Measurements from ENCODE around the gene TFF3.
"Not testable (repeated sequence)": the region's sequence is repeated elsewhere in the genome, so short reads cannot be mapped to it uniquely, and the experiment has no call there.

Gene TFF3

DNA sequence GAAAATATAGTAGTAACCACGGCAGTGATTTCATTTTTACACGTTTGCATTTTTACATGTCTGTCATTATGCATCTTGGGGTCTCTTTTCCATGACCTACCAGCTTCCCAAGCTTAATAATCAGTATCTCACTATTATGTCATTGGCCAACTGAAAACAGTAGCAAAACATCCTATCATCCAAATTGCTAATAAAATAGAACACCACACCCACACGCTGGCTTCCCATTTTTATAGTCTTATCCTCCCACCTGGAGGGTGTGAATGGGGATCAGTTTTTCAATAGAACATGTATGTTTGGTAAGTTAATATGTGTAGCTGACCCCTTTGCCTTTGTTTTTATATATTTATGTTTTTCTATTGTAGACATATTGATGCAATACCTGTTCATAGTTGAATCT is 11.8 kb downstream of the TFF3 start:
- DNase-seq = no peak

DNA sequence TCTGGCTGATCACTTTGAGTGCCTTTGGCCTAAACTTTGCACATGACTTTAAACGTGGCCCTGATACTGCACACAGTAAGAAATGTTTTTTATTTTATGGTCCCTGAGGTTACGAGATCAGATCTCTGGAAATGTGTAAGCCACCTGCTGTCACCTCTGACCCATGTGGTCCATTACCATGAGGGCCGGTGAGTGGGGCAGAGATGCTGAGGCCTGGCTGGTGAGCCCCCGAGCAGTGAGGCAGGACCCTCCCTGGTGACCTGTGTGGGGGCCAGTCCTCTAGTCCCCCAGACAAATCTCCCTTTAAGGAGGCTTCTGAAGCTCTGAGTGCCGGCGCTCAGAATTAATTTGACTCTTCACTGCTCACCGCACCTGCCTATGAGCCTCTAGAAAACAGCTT is 12.4 kb downstream of the TFF3 start:
- no peak for DNase-seq

DNA sequence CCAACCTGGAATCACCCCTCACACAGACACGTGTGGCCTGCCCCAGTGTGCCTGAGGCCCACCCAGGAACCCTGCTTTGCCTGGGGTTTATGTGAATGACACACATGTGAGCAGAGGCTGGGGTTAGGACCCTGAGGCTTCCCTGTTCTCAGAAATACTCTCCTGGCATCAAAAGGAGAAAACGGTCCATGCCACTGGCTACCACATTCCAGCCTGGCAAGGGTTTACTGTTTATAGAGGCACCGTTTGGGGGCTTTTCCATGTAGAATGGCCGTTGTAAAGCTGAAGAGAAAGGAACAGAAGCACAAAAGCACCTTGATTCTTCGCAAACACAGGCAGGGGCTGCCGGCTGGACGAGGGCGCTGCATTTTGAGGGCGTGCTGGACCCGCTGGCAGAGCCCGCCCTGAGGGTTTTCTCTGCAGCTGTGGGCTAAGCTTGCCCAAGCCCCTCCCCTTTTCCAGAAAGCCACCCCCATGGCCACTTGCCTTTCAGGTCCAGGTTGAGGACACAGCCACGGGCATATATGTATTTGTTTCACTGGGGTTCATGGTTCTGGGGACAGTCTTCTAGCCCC is 13.0 kb downstream of the TFF3 start:
- DNase-seq = no peak

DNA sequence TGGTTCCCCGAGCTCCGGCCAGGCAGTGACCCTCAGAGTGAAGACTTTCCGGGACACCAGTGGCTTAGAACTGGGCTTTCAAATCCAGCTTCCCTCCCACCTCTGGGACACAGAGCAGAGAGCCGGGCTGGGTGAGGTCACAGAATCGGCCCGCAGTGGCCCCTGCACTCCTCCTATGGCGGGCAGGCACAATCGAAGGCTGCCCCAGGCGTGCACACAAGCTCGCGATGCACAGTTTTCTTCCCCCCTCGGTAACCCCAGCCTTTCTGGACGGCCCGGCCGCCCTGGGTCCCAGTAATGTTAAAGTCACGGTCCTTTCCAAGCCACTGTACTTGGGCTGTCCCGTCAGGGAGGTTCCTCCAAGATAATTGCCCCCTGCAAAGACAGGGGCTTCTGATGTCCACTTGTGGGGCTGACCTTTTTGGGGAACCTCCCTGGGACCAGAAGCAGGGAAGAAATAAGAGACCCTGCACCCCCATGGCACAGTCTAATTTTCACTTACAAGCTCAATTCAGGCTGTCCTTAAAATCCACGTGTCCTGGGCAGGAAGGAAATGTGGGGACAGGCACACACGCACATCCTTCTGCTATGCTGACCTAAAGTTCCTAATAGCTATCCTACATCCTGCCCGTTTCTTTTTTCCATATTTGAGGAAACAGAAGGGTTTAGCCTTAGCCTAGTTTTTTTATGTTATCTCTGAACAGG is 13.7 kb downstream of the TFF3 start:
- DNase-seq = no peak

DNA sequence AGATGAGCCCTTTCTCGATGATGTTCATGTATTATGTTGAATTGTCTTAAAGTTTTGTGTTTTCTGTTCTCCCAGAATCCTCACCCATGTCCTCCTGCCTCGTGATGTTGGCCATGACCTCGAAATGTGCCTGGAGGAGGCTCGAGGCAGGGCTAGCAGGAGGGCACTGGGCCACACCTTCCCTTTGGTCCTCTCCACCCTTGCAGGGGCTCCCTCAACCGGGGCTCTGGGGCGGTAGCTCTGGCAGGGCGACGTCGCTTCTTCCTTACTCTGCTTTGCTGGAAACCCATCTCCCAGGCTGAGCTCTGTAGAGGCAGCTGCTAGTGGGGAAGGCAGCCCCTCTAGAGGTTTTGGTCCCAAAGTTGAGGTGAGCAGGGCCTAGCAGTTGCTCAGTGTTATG is 14.3 kb downstream of the TFF3 start:
- no peak for DNase-seq

DNA sequence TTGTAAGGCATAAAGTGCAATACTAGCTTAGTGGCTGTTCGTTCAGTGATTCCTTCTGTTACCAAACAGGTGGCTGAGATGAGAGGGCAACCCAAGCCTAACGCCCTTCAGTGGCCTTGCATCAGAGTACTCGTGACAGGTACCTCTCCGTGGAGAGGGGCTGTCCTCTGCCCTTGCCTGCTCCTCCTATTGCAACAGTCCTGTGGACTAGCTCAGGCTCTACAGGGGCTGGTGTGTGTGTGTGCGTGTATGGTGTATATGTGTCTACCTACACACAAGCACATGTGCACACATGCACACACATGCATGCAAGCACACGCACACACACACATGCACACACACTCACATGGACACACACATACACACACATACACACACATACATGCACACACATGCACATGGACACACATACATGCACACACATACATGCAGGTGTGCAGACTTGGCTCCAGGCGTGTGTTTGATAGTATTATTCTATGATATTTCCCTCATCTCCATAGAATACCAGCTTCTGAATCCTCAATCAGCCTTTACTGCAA is 15.1 kb downstream of the TFF3 start:
- no peak for DNase-seq

DNA sequence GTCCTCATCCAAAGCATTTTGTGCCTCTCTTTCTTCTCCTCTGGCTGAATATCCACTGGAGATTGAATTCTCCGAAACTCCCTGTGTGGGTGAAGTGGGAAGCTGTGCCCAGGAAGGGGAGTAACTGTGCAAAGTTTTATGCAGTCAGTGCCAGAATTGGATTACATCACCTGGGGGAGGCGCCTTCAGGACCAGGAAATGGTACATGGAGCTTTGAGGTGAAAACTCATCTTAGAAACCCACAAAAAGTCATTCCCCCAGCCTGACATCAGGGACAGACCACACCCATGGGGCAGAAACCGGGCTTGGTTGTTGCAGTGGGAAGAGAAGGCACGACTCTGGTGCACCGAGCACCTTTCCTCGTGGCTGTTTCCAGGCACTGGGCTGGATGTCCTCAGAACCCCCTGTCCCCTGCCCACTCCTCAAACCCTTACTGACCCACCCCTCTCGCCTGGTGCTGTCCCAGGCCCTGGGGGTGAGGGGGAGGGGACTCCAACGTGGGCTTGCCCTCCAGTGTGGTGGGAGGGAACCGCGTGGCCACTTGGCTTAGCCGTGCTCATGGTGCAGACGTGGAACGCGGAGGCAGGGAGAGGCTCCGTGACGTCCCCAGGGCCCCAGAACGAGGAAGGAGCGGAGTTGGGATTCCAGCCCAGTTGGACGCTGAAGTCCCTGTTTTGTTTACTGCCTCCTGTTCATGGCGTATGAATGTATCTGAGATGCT is 15.7 kb downstream of the TFF3 start:
- no peak for DNase-seq

DNA sequence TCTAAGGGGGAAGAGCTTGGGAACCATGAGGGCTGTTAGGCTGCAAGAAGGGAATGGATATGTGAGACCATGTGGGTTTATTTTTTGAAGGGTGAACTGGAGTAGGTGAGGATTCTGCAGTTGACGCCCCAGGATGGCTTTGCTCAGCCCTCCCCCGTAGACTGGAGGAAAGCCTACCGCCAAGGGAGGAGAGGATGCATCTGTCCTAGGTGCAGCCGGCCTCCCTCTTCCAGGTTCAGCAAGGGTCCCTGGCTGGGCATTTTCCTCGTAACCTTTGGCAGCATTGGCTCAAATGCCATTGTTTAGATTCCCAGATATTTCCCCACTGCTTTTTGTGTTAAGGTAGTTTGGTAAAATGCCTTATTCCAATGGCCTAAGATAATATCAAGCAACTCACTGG is 16.6 kb downstream of the TFF3 start:
- DNase-seq = no peak

DNA sequence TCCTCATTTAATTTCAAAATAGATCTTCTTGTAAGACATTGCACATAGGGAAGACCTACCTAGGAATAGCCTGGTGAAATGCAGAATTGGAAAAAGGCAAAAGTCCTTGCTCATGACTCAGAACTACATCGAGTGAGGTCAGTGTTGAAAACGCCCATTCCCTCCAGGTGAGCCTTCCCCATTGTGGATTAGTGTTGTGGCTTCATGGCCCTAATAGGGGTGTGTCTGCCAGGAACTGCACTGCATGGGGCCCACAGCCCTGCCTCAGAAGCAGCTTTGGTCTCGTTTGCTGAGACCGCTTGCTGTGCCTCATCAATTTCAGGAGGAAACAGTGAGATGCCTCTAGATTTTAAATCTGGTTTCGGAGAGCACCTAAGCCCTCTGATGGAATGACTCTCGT is 17.0 kb downstream of the TFF3 start:
- no peak for DNase-seq

DNA sequence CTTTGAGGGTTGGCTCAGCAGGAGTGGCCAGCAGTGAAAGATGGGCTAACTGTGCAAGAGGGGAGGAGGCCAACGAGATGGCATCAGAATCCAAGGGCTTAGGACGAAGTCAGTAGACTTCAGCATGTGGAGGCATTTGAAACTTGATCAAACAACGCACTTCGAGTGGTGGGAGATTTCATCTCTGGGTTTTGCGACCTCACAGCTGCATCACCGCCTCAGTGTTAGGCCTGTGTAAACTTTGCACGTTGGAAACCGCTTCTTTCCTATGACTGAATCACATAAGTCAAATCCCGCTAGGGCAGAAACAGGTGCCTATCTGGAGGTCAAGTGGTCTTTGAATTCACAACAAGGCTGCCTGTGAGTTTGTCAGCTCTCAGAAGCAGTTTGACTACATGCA is 17.8 kb downstream of the TFF3 start:
- no peak for DNase-seq

DNA sequence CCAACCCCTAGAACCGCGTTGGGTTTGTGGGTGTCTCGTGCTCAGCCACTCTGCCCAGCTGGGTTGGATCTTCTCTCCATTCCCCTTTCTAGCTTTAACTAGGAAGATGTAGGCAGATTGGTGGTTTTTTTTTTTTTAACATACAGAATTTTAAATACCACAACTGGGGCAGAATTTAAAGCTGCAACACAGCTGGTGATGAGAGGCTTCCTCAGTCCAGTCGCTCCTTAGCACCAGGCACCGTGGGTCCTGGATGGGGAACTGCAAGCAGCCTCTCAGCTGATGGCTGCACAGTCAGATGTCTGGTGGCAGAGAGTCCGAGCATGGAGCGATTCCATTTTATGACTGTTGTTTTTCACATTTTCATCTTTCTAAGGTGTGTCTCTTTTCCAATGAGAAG is 18.7 kb downstream of the TFF3 start:
- no peak for DNase-seq

DNA sequence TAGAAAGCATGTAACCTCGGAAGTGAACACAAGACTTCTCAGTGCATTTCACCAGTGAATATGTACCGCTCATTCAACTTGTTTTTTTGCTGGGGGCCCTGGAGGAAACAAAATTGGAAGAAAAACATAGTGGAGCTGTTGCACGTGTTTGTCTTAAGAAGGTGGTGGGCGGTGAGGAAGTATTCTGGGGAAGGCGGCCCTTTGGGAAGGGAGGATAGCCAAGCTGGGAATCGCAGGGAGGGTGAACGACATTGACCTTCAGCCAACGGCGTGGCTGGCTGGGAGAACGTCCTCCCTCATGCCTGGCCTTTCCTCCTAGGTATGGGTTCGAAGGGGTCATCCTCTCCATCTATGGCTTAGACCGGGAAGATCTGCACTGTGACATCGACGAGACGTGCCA is 19.4 kb downstream of the TFF3 start:
- no peak for DNase-seq

DNA sequence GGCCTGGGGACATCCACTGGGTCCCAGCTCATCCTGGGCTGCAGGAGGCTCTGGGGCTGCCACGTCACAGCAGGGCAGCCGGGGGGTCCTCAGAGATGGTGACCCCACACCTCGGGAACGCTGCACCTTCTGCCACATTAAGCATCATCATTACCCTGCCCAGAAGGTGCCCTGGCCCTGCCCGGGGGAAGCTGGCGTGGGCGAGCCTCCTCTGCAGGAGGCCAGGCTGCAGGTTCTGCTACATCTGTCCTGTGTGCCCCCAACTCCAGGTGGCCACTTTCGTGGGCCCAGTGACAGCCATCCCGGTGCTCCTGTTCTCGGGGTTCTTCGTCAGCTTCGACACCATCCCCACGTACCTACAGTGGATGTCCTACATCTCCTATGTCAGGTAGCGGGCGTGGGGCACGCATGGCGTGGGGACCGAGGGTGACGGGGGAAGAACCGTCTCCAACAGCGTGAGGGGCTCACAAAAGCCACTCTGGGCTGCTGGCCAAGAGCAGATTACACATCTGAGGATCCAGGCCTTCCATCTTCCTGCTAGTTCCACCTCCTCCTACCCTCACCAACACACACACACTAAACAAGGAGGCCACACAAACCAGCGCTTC is 20.8 kb downstream of the TFF3 start:
- DNase-seq = no peak

DNA sequence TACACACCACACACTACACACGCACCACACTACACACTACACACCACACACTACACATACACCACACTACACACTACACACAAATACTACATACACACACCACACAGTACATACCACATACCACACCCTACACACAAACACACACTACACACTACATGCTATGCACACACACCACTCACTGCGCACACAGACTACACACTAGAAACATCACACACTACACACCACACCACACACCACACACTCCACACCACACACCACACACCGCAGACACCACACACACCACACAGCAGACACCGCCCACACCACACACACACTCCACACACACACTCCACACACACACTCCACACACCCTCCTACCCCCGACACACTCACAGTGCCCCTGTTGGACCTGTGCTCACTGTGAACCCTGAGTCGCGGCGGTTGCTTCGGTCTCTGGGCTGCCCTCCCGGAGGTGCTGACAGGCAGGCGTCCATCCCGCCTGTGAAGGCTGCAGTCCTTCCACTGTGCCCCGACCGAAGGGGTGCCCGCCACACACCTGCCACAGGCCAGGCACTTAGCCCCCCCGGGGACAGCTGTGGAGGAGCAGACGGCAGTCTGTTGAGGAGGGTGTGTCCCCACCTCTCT is 21.4 kb downstream of the TFF3 start:
- no peak for DNase-seq

DNA sequence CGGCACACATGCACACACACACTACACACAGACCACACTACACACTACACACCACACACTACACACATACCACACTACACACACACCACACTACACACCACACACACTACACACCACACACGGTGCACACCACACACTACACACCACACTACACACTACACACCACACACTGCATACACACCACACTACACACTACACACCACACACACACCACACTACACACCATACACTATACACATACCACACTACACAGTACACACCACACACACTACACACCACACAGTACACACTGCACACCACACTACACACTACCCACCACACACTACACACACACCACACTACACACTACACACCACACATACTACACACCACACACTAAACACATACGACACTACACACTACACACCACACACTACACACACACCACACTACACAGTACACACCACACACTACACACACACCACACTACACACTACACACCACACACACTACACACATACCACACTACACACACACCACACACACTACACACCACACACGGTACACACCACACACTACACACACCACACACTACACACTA is 22.6 kb downstream of the TFF3 start:
- not testable (repeated sequence) for DNase-seq

DNA sequence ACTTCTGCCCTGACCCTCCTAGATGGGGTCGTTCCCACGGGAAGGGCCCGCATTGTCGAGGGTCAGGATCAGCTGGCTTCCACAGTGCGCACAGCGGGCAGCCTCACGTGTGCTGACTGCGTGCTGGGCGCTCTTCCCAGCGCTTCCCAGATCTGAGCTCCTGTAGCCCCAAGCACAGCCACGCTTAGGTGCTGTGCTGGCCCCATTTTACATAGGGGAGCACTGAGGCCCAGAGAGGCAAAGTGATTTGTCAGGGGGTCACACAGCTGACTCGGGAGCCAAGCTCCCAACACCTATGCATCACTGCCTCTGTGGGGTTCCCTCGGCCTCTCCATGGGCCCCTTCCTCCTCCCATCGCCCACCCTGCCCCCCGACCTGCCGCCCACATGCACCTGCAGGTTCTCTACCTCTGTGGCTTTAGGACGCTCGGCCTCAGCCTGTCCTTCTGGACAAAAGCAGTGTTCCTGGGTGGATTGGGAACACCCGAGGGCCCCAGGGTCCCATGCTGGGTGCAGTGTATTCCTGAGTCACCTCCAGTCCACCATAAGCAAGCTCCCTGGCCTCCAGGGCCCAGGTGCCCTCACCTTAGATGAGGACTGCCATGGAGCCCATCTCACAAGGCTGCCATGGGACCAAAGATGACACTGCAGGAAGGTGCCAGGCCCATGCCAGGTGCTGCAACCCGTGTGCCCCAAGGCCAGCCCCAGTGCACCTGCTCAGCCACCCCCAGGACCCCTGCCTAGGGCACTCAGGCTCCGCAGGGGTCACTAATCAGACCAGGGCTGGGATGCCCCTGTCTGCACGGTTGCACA is 23.3 kb downstream of the TFF3 start:
- DNase-seq = no peak

DNA sequence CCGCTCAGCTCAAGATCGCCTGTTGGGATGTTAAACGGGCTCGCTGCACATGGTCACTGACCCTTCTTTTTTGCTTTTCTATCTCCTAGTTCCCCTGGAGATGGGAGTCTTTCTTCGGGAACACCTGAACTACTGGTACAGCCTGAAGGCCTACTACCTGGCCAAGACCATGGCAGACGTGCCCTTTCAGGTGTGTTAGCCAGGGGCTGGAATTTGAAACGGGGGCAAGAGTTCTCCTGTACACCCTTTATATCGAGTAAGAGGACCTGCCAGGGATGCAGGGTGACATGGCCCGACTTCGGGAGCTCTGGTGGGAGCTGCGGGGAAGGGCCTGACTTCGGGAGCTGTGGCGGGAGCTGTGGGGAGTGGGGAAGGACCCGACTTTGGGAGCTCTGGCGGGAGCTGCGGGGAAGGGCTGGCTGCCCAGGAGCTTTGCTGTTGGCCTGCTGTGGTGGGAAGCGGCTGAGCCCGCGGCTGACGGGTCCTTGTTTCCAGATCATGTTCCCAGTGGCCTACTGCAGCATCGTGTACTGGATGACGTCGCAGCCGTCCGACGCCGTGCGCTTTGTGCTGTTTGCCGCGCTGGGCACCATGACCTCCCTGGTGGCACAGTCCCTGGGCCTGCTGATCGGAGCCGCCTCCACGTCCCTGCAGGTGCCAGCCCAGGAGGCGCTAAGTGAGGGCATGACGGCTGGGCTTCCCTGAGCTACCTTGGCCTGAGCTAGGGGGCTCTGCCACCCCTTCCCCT is 24.0 kb downstream of the TFF3 start:
- no peak for DNase-seq

DNA sequence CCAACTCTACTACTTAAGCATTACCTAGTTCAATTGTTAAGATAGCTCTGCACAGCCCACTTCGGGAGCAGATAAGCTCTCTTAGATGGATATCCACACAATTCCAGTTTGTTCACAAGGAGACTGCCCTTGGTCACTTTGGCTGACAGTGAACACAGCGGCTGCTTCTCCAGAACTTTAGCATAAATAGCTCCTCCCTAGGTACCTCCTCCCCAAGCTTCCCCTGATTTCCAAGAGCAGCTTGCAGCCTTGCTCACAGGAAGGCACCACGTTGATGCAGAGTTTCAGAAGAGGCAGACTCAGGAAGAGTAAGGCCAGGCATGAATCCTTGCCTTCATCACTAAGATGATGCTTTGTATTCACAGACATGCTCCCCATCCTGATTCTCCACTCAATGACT is 24.7 kb downstream of the TFF3 start:
- DNase-seq = no peak

DNA sequence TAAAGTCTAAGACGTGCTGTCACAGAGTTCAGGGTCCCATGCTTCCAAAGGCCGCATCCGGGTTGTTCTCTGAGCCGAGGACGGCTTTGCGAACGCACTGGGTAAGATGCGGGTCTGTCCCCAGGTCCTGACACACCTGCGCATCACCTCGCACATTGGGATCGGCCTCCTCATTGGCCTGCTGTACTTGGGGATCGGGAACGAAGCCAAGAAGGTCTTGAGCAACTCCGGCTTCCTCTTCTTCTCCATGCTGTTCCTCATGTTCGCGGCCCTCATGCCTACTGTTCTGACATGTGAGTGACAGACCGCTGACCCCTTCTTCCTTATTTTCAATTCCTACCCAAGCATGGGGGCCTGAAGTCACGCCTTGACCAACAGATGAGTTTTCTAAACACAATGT is 25.3 kb downstream of the TFF3 start:
- DNase-seq = no peak

DNA sequence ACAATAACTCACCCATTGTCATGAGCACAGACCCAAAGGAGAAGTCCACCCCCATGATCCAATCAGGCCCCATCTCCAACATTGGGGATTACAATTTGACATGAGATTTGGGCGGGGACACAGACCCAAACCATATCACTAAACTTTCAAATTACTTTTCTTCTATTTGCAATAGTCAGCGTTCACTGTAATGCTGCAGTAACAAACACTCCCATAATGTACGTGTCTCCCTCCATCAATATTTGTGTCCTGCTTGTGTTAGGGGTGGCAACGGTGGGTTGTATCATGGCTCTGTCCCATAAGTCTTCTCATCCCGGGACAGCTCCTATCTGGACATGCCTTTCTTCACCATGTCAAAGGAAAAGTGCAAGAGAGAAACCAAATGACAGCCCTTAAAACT is 26.2 kb downstream of the TFF3 start:
- no peak for DNase-seq

Measured in fibroblast of skin of scalp (primary cell).